HG03175 (cell line): ENCODE measurements around the gene SMCR8.
"Not testable (repeated sequence)": the region's sequence is repeated elsewhere in the genome, so short reads cannot be mapped to it uniquely, and the experiment has no call there.

Source experiments
- ATAC-seq: cut with Tn5 transposase; IDR thresholded peaks from one replicate; pipeline ENCODE4 v1.9.1; 2021; ENCODE audit warnings: mild to moderate bottlenecking, moderate library complexity; ENCODE audit not compliant: unreplicated experiment

The SMCR8 gene

DNA sequence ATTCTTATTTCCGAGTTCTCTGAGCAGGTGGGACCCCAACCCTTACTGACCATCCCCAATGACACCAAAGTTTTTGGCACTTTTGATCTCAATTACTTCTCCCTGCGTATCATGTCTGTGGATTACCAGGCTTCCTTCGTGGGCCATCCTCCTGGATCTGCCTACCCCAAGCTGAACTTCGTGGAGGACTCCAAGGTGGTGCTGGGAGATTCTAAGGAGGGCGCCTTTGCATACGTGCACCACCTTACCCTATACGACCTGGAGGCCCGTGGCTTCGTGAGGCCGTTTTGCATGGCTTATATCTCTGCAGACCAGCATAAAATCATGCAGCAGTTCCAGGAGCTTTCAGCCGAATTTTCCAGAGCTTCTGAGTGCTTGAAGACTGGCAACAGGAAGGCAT lies 868 bp downstream of the SMCR8 start:
- no peak for ATAC-seq

DNA sequence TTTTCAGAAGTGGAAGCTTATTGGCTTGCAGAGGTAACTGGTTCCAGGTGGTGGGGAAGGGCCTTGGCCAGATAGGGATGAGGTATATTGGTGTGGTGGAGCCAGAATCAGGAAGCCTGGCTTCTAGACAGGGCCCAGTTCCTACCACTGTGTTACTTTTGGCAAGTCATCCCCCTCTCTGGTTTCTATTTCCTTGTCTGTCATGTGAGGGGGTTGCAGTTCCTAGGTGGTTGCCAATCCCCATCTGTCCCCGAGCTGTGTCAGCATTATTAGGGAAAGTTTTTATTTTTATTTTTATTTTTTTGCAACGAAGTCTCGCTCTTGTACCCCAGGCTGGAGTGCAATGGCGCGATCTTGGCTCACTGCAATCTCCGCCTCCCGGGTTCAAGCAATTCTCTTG lies 3.0 kb downstream of the SMCR8 start:
- no peak for ATAC-seq

DNA sequence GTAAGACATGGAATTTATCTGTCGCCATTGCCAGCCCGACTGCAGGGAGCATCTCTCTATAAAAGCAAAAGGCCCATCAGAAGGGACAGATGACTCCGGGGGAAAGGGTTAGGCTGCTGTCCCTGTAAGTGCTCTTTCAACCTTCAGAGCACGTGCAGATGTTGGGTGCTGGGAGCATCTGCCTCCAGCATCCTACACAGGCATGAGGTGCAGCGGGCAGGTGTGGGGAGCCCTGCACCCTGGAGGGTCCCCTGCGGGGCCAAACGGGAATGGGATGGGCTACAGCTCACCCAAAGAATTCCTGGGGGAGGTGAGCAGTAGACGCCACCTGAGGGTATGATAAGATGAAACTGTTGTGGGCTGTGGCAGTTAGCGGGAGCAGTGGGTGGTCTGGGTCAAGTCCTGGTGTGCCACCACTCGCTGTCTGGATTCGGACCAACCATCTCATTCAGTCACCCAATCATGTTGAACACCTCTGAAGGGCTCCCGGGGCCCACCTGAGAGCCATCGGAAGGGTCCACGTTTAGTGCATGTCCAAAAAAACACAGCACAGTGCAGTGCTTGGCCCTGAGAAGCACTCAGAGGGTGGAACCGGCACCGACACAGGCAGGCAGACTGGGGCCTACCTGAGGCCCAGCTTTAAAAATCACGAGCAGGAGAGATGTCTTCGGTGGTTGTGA lies 3.8 kb downstream of the SMCR8 start:
- no peak for ATAC-seq

DNA sequence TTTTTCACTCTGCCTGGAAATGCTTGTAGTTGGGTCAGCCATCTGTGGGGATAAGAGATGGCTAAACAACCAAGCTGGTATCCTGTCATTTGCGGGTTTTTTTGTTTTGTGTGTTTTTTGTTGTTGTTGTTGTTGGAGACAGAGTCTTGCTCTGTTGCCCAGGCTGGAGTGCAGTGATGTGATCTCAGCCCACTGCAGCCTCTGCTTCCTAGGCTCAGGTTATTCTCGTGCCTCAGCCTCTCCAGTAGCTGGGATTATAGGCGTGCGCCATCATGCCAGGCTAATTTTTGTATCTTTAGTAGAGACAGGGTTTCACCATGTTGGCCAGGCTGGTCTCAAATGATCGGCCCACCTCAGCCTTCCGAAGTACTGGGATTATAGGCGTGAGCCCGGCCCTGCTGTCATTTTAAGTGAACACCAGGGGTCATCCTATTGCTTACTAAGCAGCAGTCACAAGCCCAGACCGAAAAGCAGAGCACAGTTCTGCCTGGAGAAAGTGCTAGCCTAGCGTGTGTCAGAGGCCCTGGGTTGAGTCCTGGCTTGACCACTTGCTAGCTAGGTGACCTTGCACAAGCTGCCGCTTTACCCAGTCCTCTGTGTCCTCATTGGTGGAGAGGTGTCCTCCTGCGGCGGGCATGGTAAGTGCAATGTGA lies 4.6 kb downstream of the SMCR8 start:
- ATAC-seq: no peak

DNA sequence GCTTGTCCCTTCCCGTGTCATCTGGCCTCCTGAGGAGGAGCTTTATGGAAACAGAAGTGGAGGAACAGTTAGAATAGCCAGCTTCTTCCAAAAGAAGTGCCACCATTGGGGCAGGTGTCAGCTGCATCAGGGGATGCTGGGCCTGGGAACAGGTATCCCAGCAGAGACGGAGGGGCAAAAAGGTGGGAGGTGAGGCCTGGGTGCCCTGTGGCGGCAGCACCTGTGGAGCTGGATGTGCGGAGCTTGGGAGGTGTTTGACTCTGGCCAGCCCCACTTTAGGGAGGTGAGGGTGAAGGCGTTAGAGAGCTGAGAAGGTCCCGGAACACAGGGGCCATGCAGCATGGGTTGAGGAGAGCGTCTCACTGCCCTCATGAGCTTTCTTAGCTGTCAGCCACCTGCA lies 5.2 kb downstream of the SMCR8 start:
- ATAC-seq: no peak

DNA sequence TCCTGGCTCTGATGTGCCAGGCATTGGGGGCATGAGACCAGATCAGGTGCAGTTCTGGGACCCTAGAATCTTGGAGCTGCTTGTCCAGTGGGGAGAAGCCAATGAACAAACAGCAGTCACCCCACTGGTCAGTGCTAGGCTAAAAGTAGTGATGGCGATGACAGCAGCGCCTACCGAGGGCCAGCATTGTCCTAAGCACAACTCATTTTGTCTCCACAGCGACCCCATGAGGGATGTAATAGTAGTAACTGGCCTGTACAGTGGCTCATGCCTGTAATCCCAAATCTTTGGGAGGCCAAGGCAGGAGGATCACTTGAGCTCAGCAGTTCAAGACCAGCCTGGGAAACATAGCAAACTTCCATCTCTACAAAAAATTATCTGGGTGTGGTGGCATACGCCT lies 6.2 kb downstream of the SMCR8 start:
- ATAC-seq: no peak

DNA sequence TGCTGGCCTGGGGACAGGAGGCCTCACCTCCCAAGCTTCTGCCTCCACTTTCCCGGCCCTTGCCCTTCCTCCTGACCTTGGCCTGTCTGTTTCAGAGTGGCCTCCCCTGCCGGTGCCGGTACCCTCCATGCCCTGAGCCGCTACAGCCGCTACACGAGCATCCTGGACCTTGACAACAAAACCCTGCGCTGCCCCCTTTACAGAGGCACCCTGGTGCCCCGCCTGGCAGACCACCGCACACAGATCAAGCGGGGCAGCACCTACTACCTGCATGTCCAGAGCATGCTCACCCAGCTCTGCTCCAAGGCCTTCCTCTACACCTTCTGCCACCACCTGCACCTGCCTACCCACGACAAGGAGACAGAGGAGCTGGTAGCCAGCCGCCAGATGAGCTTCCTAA lies 7.4 kb downstream of the SMCR8 start:
- ATAC-seq: no peak

DNA sequence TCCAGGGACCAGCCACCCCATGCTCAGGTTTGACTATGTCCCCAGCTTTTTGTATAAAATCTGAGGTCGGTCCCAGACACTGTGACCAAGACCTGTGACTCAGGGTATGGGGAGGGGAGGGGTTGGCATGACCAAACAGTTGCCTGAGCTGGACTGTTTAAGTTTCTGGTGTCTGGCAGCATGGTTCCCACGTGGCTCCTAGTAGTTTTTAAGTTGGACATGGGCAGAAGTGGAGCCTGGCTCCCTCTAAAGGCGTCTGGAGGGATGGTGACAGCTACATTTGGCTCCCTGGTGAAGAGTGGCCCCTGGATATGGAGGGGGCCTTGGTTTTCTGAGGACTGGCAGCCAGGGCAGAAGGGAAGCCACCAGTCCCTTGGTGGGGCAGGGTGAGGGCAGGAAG lies 7.9 kb downstream of the SMCR8 start:
- ATAC-seq: no peak

DNA sequence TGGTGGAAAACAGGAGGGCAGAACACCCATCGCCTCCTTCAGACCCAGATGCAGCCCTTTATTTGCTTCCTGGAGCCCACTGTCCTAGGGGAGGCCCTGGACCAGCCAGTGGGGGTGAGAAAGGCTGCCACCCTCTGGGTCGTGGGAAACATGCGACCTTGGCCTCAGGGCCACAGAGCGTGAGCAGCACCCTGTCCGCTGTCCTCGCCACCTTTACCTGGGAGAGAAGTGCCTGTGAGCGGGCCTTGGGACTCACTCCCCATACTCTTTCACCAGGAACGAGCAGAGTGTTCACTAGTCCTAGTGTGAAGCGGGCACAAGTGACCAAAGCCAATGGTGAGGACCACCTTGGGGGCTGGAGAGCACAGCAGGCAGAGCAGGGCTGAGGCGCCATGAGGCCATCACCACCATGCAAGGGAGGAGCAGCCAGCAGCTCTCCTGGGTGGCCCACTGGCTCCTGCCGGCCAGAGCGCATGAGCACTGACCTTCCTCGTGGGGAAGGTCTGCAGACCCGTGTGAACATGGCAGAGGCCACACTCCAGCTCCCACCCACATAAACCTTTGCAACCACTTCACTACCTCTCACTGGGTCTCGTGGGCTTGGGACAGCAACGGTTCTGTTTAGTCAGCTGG lies 8.5 kb downstream of the SMCR8 start:
- ATAC-seq: no peak

DNA sequence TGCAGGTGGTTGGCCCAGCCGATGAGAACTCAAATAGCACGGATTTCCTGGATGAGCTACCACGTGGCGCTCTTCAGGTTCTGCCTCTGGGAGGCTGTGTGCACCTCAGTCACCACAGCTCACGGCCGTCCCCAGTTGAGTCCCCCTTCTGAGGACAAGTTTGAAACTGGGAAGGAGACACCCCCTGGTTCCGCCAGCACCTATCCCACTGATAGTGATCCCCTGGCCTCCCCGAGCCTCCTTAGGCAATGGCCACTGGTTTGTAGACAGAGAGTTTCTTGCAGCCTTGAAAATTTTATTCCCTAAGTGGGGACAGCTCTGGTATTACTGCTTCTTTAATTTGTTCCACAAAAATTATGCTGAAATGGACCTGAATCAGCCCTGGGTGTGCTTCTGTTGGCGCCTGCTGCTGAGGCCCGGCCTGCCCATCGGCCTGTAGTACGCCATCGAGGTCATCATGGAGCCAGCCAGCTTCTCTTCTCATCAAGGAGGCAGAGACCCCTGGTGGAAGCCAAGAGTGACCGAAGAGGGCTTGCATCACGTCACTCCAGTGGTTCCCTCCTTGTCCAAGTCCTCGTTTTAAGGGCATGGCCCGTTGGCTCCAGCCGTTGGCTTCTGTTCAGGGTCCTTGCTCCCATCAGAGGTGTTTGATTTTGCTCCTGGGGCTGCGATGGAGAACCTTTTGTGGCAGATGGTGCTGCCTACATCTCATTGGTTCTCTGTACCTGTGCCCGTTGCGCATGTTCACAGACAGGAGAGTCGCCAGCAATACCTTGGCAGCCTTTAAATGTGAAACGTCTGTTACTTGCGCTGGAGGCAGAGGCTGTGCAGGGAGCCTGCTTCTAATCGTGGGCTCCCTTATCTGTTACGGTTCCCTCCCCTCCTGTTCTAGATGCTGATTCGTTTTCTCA lies 9.3 kb downstream of the SMCR8 start:
- ATAC-seq: no peak

DNA sequence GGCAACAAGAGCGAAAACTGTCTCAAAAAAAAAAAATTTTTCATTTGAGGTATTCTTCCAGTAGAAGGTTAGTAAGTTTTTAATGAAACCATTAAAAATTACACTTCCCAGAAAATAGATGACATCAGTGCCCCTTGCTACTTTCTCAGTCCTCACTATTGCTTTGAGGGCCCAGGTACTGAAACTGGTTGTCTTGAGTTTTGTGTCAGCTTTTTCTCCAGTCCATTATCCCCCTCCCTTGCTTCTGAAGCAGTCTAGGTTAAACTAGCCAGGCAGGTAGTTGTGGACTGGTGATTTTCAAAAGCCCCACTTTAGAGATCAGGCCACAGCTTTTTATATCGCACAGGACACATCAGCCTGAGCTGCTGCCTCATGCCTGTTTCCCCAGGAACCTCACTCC lies 10.9 kb downstream of the SMCR8 start:
- ATAC-seq: no peak

DNA sequence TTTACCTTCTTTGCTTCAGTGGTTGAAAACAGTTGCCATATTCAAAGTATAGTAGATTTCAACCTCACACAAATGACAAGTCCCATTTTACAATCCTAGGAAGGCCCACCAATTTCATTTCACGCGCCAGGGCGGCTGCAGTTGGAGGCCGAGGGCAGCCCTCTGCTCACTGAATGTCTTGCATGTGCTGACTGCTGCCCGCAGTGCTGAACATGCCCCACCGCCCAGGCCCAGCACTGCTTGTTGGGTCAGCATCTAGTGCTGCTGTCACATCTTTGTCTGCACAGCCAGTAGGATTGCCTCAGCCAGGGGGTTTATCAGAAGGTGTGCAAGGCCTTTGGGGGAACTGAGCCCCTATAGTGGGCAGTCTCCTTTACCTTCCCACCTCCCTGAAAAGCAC lies 11.5 kb downstream of the SMCR8 start:
- ATAC-seq: no peak

DNA sequence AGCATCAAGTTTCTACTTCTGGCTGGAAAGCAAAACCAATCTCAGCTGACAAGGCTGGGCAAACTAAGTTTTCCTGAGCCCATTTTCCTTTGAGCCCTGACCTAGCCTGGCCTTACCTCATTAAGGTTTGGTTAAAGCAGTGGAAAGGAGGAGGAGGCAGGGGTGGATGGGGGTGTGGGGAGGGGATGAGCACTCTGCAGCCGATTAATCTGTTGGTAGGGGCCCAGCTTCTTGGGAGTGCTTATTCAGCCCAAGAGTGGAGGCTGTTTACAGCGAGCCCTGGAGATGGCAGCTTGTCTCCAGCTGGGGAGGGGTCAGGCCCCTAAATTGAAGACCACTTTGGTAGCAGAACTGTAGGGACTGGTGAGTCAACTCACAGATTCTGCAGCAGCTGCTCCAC lies 12.0 kb downstream of the SMCR8 start:
- ATAC-seq: no peak

DNA sequence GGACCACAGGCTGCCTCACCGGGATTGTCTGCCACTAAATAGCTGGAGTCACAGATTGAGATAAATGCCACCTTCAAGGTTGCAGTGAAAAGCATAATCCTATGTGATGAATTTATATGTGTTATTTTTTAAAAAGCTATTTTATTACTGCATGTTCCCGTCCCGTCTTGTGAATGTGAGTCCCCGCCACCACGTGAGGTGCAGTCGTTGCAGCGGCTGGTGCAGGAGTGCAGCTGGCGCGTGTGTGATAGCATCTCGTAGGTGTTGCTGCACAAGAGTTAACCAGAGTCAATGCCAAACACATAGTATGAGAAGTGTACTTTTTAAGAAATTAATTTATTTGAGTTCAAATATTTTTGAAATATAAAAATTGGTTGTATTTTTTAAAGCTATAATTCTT lies 12.5 kb downstream of the SMCR8 start:
- ATAC-seq: no peak

DNA sequence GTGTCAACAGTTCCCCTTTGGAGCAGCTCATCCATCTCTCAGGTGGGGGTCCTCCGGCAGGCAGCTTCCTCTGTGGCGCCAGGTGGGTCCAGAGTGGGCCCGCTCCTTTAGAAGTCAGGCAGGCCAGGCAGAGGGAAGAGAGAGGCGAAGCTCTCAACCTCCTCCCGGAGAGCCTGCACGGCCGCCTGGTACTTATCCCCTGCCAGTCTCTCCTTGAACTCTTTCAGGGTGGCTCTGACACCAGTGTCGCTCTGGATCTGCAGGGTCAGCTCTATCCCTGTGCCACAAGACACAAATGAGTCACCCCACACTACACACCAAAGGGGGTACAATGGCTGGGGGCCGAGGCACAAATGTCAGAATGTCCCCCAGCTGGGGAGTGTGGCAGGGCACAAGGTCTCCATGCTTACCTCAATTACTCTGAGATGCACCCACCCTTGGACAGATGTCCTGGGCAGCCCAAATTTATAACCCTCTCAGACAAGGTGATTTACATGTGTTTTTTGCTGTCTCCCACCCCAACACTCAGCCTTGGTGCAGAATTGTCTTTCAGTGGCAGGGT lies 13.6 kb downstream of the SMCR8 start:
- ATAC-seq: no peak

DNA sequence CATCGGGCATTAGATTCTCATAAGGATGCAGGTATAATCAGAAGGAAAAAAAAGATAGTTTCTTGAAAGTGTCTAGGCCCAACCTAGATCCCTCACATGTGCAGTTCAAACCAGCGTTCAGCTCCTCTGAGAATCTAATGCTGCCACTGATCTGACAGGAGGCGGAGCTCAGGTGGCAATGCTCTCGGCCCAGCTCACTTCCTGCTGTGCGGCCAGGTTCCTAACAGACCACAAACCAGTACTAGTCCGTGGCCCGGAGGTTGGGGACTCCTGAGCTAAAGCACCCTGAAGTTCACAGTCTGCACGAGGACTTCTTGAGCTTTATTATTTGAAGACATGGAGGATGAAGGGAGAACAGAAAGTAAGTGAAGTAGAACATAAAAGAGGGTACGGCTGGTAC lies 16.8 kb downstream of the SMCR8 start:
- ATAC-seq: no peak

DNA sequence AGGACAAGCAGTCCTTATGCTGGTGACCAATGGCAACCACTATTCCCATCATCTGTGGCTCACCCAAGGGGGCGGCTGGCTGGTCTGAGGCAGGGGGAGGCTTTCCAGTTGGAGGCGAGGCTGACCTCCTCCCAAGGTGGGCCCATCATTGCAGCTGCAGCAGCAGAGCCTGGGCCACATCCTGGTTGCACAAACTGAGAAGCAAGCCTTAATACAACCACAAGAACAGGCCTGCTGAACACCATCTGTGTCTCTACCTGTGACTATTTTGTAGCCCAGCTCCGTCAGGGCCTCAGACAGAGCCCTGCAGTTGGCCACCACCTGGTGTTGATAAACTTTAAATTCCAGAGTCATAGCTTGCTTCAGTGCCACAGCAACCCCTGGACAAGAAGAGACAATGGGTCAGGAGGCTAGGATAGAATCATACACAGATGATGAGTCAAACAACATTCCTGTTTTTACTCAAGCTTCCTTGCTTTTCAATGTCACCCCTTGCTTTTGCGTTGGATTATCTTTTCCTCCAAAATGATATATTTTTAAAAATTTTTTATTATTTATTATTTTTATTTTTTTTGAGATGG lies 17.9 kb downstream of the SMCR8 start:
- no peak for ATAC-seq

DNA sequence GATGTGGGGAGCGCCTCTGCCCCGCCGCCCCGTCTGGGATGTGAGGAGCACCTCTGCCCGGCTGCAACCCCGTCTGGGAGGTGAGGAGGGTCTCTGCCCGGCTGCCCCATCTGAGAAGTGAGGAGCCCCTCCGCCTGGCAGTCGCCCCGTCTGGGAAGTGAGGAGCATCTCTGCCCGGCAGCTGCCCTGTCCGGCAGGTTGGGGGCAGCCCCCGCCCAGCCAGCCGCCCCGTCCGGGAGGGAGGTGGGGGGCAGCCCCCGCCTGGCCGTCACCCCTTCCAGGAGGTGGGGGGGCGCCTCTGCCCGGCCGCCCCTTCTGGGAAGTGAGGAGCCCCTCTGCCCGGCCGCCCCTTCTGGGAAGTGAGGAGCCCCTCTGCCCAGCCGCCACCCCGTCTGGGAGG lies 23.1 kb downstream of the SMCR8 start:
- ATAC-seq: not testable (repeated sequence)

DNA sequence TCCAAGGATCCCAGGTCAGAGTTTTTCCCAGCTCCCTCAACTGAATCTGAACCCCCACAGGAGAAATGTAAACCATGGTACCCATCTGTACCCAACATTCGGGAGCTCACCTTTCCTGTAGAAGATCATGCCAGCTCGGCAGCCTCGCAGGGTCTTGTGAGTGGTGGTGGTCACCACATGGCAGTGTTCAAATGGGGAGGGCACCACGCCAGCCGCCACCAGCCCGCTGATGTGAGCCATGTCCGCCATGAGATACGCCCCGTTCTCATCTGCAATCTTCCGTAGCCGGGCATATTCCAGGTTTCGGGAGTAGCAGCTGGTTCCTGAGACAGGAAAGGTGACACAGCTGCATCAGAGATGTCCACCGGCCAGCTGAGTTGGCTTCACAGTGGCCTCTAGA lies 24.8 kb downstream of the SMCR8 start:
- ATAC-seq: no peak

DNA sequence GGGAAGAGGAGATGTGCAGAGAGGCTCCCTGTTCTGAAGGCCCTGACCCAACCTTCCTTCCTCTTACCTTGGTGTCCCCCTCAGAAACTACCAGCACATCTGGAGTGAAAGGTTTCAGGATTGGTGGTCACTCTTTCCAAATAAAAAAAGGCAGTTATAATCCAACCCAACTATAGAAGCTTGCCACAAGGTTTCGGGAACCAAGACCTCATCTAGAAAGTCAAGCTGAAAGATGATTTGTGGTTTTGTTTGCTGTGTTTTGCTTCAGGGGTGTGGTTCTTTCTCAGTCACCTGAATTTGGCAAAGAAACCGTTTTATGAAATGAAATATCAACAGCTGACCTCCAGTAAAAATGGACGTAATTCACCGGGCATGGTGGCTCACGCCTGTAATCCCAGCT lies 28.9 kb downstream of the SMCR8 start:
- ATAC-seq: no peak

DNA sequence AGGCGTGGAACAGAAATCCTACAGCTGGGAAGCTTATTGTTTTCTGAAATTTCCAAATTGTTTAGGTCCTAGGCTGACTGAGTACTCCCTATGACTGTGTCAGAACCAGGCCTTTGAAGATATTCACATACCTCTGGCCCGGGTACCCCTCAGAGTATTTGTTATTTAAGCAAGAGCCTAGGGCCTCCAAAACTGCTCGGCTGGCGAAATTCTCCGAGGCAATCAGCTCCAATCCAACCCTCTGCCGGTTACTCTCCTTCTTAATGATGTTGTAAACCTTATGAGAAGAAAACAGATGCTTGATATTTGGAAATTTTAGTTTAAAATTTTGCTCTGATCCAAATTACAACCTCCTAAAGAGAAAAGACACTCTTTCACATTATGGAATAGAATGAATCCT lies 38.4 kb downstream of the SMCR8 start:
- no peak for ATAC-seq
